Stimulated activated CD4-positive, alpha-beta T cell treated with anti-CD3 and anti-CD28 coated beads, Interleukin-12 subunit alpha, Interleukin-12 subunit beta, amount 100 ng/mL, for 4 hours (primary cell): ENCODE measurements around the gene NOXA1.

ENCODE experiments used
- DNase-seq: peaks from one replicate; pipeline ENCODE4 v3.0.0-alpha.2; 2020

Gene NOXA1

GRCh38 chr9:137428841-137429545 is 5.8 kb downstream of the NOXA1 start:
- DNase-seq: no peak

DNA sequence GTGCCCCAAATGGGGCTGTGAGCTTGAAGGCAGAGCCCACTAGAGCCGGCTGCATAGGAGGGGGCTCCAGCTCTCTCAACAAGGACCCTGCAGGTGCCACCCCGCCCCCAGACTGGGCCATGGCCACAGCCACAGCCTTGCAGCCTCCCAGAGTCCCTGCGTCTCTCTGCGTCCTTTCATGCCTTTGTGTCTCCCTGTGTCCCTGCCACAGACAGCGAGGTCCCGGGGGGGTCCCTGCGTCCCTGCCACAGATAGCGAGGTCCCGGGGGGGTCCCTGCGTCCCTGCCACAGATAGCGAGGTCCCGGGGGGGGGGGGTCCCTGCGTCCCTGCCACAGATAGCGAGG is 6.3 kb downstream of the NOXA1 start:
- DNase-seq: no peak

GRCh38 chr9:137429974-137430722 is 7.0 kb downstream of the NOXA1 start:
- no peak for DNase-seq

DNA sequence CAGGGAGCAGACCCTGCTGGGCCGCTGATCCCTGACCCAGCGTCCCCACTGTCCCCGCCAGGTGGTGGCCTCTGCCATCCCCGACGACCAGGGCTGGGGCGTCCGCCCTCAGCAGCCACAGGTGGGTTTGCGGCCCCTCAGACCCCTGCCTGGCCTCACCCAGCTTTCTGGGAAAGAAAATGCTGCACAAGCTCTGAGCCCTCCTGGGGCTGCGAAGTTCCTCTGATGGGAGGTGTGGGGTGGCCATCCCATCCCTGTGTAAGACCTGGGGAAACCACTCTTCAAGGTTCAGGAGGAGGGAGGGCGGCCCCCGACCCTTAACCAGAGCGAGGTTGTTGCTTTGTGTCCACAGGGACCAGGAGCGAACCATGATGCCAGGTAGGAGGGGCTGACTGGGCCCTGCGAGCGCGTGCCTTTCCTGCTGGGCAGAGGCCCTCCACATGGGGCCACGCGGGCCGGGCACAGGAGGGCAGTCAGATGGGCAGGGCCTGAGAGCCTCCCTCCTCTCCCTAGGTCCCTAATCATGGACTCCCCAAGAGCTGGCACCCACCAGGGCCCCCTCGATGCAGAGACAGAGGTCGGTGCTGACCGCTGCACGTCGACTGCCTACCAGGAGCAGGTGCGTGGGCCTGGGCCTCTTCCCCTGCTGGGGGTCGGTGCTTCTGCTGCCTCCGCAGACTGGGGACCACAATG is 7.7 kb downstream of the NOXA1 start:
- no peak for DNase-seq

DNA sequence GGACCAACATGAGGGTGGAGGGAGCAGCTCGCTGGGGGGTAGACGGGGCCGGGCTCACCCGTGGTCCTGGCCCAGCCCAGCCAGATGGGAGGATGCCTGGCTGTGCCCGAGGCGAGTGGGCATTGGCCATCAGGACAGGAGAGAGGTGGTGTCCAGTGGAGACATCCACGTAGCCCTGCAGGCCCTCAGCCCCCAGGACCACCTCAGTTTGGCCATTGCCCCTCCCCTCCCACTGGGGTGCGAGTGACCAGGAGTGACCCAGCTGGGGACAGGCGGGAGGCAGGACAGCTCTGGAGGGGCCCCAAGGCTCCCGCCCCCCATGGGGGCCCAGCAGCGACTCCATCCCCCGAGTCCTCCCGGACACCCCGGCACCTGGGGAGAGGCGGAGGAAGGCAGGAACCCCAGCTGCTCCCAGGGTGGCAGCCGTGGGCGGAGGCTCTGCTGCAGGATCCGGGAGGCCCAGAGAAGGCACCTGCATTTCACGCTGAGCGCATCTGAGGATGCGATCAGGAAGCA is 8.3 kb downstream of the NOXA1 start:
- no peak for DNase-seq

DNA sequence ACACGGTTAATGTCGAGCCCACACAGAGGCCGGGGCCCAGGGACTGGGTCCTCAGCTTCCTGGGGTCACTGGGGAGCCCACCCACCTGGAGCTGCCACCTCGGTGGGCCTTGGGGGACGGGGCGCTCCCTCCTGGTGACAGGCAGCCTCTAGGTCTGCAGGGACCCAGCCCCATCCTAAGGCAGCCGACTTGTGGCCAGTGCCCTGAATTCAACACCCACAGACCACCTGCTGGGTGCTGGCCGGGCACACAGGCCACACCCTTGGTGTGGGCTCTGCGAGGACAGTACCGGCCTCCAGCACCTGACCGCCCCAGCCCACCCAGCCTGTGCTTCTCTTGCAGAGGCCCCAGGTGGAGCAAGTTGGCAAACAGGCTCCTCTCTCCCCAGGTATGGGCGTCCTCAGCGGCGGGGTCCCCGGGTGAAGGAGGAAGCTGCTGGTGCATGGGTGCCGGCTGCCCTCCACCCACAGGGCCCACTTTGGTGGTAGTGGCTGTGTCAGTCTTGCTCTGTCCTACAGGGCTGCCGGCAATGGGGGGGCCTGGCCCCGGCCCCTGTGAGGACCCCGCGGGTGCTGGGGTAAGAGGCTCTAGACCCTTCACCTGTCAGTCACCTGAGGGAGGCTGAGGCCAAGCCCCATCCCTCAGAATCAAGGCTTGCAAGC is 9.6 kb downstream of the NOXA1 start:
- no peak for DNase-seq

- no peak for DNase-seq
These were observed 10.2 kb downstream of the NOXA1 start for GRCh38 chr9:137433349-137433915.

- no peak for DNase-seq
These were observed 10.8 kb downstream of the NOXA1 start for GRCh38 chr9:137433916-137434431.

DNA sequence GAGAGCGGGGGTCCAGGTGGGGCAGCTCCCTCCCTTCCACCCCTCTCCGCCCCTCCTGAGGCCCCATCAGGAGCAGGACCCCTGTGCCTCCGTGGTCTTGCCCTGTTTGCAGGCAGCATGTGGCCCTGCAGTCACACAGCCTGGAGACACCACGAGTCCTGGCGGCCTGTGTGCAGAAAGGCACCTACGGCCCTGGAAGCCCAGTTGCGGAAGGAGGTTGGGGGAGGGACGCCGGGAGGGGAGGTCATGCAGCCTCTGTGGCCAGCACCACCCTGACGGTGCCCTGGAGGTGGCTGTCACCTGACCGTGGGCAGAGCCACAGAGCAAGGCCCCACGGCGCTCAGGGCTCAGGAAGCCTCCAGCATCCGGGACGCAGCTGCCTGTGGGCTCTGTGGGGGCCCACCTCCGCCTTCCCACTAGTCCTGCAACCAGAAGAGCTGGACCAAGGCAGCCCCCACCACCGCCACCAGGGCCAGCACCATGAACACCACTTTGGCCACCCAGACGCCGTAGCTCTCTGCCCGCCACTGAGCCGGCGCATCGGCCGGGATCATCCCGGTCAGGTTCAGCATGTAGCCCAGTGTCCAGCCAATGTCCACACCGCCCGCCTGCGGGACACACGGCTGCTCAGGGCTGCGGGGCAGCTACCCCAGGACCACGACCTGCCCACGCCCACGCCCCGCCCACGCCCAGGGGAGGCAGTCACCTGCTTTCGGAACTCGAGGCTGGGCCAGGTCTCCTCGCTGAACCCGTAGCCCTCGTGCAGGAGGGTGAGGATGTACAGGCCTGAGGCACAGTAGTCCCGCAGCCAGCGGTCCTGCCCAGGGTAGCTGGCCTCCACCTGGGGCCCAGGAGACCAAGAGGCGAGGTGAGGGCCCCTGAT is 11.5 kb downstream of the NOXA1 start:
- no peak for DNase-seq

GRCh38 chr9:137435381-137435891 is 12.2 kb downstream of the NOXA1 start:
- DNase-seq: no peak

DNA sequence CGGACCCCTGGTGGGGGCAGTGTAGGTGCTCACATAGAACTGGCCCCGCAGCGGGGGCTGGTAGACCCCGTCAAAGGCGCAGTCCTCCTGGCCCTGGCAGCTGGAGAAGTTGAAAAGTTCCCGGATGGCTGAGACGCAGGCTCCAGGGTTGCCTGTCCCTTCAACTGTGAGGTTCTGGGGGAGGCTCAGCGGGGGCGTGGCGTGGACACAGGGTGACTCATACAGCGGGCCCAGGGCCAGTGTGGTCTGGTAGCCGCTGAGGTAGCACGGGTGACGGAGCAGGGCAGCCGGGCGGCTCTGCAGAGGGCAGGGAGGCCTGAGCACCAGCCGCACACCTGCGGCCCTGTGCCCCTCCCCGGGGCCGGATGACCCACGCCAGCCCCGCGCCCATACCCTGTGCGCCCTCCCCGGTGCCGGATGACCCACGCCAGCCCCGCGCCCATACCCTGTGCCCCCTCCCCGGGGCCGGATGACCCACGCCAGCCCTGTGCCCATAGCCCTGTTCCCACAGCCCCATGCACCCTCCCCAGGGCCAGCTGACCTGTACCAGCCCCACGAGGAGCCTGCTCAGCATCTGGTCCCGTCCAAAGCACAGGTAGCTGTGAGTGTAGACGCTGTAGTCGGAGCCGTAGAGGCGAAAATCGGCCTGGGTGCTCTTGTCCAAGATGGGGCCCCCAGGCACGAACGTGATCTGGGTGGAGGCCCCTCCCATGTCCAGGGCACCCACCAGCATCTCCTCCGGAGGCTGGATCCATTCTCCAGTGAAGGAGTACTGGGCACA is 13.0 kb downstream of the NOXA1 start:
- DNase-seq: no peak

GRCh38 chr9:137436761-137437600 is 13.8 kb downstream of the NOXA1 start:
- no peak for DNase-seq

- DNase-seq: no peak
These were observed 14.7 kb downstream of the NOXA1 start for GRCh38 chr9:137437691-137438590.

DNA sequence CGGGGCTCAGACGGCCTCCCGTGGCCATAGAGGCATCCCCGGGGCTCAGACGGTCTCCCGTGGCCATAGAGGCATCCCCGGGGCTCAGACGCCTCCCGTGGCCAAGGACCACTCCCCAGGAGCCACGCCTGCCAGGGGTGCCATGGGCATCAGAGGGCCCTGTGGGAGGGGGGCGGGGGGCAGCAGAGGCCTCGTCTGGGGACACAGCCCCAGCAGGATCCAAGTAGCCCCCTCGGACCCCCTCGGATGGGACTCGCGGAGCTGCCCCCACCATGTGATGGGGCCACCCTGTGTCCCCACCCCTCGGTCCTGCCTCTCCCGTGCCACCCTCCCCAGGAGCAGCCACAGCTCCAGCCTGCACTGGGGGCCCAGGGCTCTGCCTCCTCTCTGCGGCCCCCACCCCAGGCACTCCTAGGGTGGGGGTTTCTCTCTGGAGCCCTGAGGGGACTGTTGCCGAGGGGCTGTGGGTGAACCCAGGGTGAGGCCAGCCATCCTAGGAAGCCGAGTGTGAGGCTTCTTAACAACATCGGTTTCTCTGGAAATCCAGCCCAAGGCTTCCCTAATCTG is 15.5 kb downstream of the NOXA1 start:
- no peak for DNase-seq

DNA sequence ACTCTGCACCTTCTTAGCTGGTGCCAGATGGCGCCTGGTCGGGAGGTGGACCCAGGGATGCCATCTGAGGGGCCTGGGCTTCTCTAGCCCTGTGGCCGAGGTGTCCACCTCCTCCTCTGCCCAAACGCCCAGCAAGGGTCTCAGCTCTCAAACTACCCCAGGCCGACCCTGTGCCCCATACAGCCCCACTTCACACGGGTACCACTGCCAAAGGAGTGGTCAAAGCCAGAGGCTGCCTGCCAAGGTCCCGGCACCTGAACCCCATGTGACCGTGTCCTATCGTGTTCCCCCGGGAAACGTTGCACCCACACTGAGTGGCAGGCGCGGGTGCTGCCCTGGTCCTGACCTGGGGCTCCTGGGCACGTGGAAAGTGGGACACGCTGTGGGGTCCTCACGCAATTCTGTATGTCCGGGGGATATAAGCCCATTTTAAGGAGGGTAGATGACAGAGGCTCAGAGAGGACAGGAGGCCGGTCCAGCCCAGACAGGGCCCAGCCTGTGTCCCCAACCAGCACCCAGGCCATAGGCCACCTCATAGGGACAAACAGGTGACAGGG is 16.0 kb downstream of the NOXA1 start:
- no peak for DNase-seq

GRCh38 chr9:137441289-137441934 is 18.2 kb downstream of the NOXA1 start, which contains the start of gene ENTPD8:
Gene ENTPD8, minus strand, starts transcription at chr9:137441357. Its CDS starts 3,072 bp downstream, at chr9:137438285.
- DNase-seq: no peak

DNA sequence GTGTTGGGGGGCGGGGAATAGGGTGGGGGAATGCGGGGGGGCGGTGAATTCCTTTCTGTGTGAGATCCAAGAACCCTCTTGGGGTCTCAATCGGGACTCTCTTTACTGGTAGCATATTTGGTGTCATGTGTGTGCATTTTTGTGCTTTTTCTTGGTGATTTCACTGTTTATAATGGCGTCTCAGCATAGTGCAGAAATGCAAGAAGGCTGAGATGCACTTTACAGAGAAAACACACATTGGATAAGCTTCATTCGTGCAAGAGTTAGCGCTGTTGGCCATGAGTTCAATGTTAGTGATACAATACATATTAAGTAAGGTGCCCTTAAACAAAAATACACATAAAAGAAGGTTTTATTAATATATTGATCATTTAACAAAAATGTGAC is 18.7 kb downstream of the NOXA1 start:
- DNase-seq: no peak
